Adipocyte (in vitro differentiated cells): Measurements from ENCODE around the gene OSBPL3.

Experiments used
- DNase-seq: peaks from one replicate; pipeline ENCODE4 v3.0.0-alpha.2; 2015; ENCODE audit warnings: low read depth
- H3K27me3 ChIP-seq: replicated peaks from 2 replicates; pipeline ENCODE4 v1.7.0; 2013; ENCODE audit warnings: mild to moderate bottlenecking, low read length, moderate library complexity; ENCODE audit not compliant: control insufficient read depth, insufficient read depth
- H3K36me3 ChIP-seq: 2 replicates; pipeline ENCODE4 v1.7.0; 2013; ENCODE audit warnings: low read length, mild to moderate bottlenecking, moderate library complexity; ENCODE audit not compliant: control insufficient read depth, insufficient read depth, severe bottlenecking
- H3K4me1 ChIP-seq: 2 replicates; pipeline ENCODE4 v1.7.0; 2013; ENCODE audit warnings: mild to moderate bottlenecking, low read length, moderate library complexity; ENCODE audit not compliant: control insufficient read depth, insufficient read depth
- H3K4me3 ChIP-seq: 2 replicates; pipeline ENCODE4 v1.7.0; 2013; ENCODE audit warnings: mild to moderate bottlenecking, low read length, moderate library complexity
- H3K9ac ChIP-seq: 2 replicates; pipeline ENCODE4 v1.7.0; 2013; ENCODE audit warnings: mild to moderate bottlenecking, low read length, moderate library complexity
- H3K9me3 ChIP-seq: 2 replicates; pipeline ENCODE4 v1.7.0; 2013; ENCODE audit warnings: mild to moderate bottlenecking, low read length, moderate library complexity; ENCODE audit not compliant: control insufficient read depth

The OSBPL3 gene

GRCh38 chr7:24825381-24825794 lies 154.6 kb downstream of the OSBPL3 start:
- Histone ChIP-seq H3K4me1 (peaks cover 37% of the 10 kb centered on the region), H3K9me3 (no peaks in the 10 kb centered on the region), H3K9ac (no peak overlapping the region), H3K4me3 (no peak overlapping the region), H3K27me3 (no peaks in the 10 kb centered on the region), H3K36me3 (no peaks in the 10 kb centered on the region)
- no peak for DNase-seq

DNA sequence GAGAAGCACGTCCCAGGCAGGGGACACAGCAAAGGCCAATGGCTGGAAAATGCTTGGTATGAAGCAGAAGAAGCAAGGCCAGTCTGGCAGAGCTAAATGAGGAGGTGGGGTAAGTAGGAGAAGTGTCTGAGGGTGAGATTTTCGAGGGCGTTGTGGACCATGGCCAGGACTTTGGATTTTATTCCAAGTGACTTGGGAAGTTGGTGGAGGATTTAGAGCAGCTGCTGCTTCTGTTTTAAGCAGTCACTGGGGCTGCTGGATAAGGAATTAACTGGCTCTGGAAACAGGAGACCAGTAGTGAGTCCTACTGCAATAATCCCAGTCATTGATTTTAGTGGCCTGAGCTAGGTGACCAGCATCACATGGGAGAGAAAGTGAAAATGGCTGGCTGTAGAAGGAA lies 155.1 kb downstream of the OSBPL3 start:
- no peak overlapping the region for H3K4me3 ChIP-seq
- peaks cover 42% of the 10 kb centered on the region for H3K4me1 ChIP-seq
- no peaks in the 10 kb centered on the region for H3K27me3 ChIP-seq
- DNase-seq = no peak
- no peaks in the 10 kb centered on the region for H3K9me3 ChIP-seq
- no peaks in the 10 kb centered on the region for H3K36me3 ChIP-seq
- no peak overlapping the region for H3K9ac ChIP-seq

DNA sequence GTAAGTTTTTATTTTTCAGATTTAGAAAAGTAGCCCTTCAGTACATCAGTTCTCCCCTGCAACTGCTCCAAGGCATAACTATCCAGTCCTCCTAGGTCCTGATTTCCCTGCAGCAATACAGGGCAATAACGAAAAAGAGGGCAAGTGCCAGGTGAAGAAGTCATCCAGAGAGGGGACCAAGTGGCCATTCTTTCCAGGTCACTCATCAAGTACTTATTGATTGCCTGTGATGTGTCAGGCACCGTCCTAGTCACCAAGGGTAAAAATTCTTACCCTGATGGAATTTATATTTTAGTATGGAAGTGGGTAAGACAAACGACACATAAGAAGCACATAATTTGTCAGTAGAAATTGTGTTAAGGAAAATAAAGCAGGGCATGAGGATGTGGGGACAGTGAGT lies 155.6 kb downstream of the OSBPL3 start:
- H3K4me3 ChIP-seq = no peak overlapping the region
- H3K36me3 ChIP-seq = no peaks in the 10 kb centered on the region
- H3K9me3 ChIP-seq = no peaks in the 10 kb centered on the region
- H3K27me3 ChIP-seq = no peaks in the 10 kb centered on the region
- no peak overlapping the region for H3K9ac ChIP-seq
- peaks cover 44% of the 10 kb centered on the region for H3K4me1 ChIP-seq
- DNase-seq = no peak

- Histone ChIP-seq H3K9ac (no peak overlapping the region), H3K9me3 (no peaks in the 10 kb centered on the region), H3K36me3 (no peaks in the 10 kb centered on the region), H3K4me1 (peaks cover 40% of the 10 kb centered on the region), H3K4me3 (no peak overlapping the region), H3K27me3 (no peaks in the 10 kb centered on the region)
- DNase-seq = no peak
Measured at GRCh38 chr7:24821754-24822054, 158.3 kb downstream of the OSBPL3 start.

DNA sequence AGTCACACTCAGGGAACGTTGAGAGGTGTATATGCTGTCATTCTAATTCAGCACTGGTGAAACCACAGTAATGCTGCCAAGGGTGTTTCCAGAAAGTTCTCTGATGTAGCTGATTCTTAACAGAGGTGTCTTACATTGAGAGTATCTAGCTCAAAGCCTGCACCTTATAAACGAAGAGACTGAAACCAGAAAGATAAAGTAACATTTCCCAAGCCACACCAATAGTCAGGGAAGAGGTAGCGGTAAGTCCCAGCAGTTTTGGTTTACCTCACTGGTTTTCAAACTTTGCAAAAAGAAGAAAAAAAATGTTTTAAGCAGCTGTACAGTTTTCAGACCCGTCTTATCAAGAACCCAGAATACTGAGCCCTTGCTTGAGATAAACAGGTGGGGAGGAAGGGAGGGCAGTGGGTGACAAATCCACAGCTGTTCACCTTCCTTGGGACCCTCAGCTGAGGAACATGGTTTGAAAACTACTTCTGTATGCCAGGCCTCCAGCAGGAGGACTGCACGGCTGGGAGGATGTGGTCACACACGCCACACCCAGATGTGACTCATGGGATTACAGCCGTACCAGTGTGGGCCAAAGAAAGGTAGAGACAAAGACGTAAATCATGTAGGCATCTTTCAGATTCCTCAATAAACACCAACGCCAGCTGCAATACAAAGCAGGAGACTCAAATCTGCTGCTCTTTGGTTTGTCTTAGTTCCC lies 158.8 kb downstream of the OSBPL3 start:
- DNase-seq = peak; percentile 89
- Histone ChIP-seq H3K36me3 (no peaks in the 10 kb centered on the region), H3K9ac (no peak overlapping the region), H3K27me3 (no peaks in the 10 kb centered on the region), H3K4me3 (peak overlapping the region; percentile 32), H3K4me1 (peaks cover 36% of the 10 kb centered on the region), H3K9me3 (no peaks in the 10 kb centered on the region)

- Histone ChIP-seq H3K9ac (peak overlapping the region; percentile 14), H3K4me3 (peak overlapping the region; percentile 32)
- DNase-seq = peak; percentile 87
Measured at GRCh38 chr7:24820730-24821044, 159.3 kb downstream of the OSBPL3 start.

DNA sequence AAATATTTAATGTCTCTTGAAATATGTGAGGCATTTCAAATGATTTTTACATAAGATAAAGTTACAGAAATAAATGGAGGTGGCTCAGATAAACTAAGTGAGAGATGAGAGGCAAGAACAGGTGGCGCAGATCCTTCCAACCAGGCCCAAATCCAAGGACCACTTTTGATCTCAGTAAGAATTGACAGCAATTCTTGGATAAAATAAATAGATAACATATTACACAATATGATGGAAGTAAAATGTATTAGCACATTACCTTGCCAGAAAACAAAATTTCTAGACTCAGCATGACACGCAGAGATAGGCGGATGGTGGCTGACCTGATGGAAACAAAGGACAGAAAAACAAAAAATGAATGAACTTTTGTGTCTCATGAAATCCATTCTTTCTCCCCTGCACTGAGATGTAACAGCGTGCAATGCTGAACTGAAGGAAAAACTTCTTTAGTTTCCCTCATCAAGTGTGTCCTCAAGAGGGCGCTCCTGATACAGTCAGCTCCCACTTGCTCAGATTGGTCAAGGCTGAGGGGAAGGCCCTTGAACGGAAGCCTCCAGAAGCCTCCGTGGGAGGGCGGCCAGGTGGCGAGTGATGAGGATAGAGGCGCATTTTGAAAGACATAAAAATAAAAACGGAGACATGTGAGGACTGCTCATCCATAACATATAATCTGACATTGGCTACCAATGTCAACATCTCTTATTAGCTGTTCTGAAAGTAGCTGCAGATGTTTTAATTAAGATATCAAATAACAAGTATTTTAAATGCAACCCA lies 159.9 kb downstream of the OSBPL3 start:
- Histone ChIP-seq H3K4me3 (peak overlapping the region; percentile 32), H3K27me3 (no peaks in the 10 kb centered on the region), H3K36me3 (no peaks in the 10 kb centered on the region), H3K9ac (peak overlapping the region; percentile 14), H3K9me3 (no peaks in the 10 kb centered on the region), H3K4me1 (peaks cover 25% of the 10 kb centered on the region)
- DNase-seq = peak; percentile 96

More at GRCh38 chr7:24820730-24821044, 159.3 kb downstream of the OSBPL3 start:
- no peaks in the 10 kb centered on the region for H3K36me3 ChIP-seq
- H3K4me1 ChIP-seq = peaks cover 31% of the 10 kb centered on the region
- H3K9me3 ChIP-seq = no peaks in the 10 kb centered on the region
- H3K27me3 ChIP-seq = no peaks in the 10 kb centered on the region

DNA sequence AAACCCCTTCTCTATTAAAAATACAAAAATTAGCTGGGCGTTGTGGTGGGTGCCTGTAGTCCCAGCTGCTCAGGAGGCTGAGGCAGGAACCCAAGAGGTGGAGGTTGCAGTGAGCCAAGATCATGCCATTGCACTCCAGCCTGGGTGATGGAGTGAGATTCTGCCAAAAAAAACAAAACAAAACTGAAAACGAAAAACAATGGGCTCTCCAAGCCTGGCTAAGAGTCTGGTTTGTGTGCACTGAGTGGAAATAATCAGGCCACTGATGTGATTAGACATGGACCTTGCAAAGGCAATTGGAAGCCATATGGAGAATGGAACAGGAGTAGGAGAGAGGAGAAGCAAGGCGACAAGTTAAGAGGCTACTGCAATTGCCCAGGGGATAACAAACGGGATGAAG lies 162.6 kb downstream of the OSBPL3 start:
- H3K27me3 ChIP-seq = no peaks in the 10 kb centered on the region
- no peak overlapping the region for H3K4me3 ChIP-seq
- peaks cover 21% of the 10 kb centered on the region for H3K4me1 ChIP-seq
- peaks cover 5% of the 10 kb centered on the region for H3K36me3 ChIP-seq
- H3K9me3 ChIP-seq = no peaks in the 10 kb centered on the region
- no peak overlapping the region for H3K9ac ChIP-seq
- no peak for DNase-seq

DNA sequence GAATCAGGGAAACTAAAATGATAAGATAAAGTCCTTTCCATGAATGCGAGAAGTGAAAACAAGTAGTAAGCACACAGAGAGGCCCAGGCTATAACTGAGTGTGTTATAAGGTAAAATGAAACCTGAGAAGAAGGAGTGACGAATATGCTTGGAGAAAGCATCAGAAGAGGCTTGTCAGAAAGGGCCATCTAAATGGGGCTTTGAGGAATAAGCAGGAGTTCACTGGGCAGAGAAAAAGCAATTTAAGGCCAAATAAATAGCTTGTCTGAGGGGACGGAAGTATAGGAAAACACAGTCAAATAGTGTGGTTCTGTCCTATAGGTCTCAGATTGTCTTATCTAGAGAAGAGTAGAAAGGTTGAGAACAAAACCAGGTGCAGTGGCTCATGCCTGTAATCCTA lies 163.1 kb downstream of the OSBPL3 start:
- DNase-seq = no peak
- peaks cover 5% of the 10 kb centered on the region for H3K36me3 ChIP-seq
- no peaks in the 10 kb centered on the region for H3K9me3 ChIP-seq
- H3K9ac ChIP-seq = no peak overlapping the region
- no peak overlapping the region for H3K4me3 ChIP-seq
- no peaks in the 10 kb centered on the region for H3K27me3 ChIP-seq
- H3K4me1 ChIP-seq = peaks cover 21% of the 10 kb centered on the region

DNA sequence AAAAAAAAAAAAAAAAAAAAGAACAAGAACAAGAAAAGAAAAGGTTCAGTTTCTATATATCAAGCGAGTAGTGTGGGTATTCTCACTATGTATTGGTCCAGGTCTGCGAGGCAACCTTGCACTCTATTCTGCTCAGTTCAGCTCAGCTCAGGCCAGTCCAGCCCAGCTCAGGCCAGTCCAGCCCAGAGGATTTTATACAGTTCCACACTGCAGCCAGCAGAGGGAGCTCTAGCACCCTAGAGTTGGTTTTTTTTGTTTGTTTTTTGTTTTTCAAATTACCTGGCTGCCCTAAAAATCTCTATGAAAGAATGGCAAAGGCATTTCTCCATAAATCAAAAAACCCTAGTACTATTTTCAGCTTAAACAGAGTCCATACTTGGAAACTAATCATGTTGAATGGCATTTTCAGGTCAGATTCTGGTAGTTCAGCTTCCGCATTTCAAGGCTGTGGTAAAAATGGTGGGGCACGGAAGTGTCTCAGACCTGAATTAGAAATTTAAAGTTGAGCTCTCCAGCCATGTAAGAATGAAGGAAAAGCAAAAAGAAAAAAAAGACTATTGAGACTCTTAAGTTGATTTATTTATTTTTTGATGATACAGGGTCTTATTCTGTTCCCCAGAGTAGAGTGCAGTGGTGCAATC lies 167.6 kb downstream of the OSBPL3 start:
- peak; percentile 80 for DNase-seq
- H3K9ac ChIP-seq = no peak overlapping the region
- no peaks in the 10 kb centered on the region for H3K4me1 ChIP-seq
- H3K27me3 ChIP-seq = no peaks in the 10 kb centered on the region
- H3K9me3 ChIP-seq = no peaks in the 10 kb centered on the region
- no peak overlapping the region for H3K4me3 ChIP-seq
- peaks cover 14% of the 10 kb centered on the region for H3K36me3 ChIP-seq

- H3K27me3 ChIP-seq = no peaks in the 10 kb centered on the region
- H3K4me1 ChIP-seq = no peaks in the 10 kb centered on the region
- no peaks in the 10 kb centered on the region for H3K9me3 ChIP-seq
- DNase-seq = no peak
- peaks cover 21% of the 10 kb centered on the region for H3K36me3 ChIP-seq
- no peak overlapping the region for H3K4me3 ChIP-seq
- H3K9ac ChIP-seq = no peak overlapping the region
Measured at GRCh38 chr7:24808518-24808917, 171.5 kb downstream of the OSBPL3 start.
